GM19025 (cell line): Measurements from ENCODE around the gene ADGRB2.

Experiments used
- ATAC-seq: cut with Tn5 transposase; IDR thresholded peaks from one replicate; pipeline ENCODE4 v1.9.1; 2021; ENCODE audit warnings: mild to moderate bottlenecking, low read depth, moderate library complexity; ENCODE audit not compliant: unreplicated experiment

ADGRB2 gene

DNA sequence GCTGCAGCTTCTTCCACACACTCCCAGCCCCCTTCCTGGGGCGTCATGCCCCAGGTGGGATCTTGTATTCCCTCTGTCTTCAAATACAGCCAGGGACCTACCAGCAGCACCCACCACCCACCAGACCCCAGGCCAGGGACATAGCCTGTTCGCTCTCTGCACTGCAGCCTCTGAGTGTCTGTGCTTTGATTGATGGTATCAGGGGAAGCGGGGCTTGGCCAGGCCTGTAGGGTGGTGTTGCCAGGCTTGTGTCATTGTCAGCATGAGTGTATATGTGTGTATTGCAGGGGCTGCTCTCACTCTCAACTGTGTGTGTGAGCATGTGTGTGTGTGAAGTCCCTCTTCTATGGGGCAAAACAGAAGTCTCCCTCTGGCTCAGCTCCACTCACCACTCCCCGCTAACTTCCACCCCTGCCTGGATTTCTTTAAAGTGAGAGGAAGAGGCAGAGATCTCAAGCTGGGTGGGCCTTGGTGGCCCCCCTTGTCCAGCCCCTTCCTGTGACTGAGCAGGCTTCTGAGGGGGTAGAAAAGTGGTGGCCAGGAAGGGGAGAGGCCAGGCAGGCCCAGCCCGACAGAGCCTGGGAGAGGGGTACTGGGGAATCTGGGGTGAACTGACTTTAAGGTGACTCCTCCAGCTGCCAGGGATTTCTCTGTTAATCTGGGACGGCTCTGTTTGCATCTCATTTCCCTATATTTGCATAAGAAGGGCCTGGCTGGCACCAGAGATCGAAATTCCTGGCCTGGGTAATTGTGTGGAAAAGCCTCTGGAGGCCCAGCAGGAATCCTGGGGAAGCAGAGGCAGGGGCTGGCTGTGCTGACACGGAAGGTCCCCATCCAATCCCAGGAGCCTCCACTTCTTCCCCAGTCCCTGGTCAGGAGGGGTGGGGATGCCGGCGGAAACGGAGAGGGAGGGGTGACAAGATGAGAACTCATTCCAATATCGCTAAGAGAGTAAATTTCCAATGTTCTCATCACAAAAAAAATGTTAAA lies 18.6 kb upstream of the ADGRB2 start:
- ATAC-seq = no peak

DNA sequence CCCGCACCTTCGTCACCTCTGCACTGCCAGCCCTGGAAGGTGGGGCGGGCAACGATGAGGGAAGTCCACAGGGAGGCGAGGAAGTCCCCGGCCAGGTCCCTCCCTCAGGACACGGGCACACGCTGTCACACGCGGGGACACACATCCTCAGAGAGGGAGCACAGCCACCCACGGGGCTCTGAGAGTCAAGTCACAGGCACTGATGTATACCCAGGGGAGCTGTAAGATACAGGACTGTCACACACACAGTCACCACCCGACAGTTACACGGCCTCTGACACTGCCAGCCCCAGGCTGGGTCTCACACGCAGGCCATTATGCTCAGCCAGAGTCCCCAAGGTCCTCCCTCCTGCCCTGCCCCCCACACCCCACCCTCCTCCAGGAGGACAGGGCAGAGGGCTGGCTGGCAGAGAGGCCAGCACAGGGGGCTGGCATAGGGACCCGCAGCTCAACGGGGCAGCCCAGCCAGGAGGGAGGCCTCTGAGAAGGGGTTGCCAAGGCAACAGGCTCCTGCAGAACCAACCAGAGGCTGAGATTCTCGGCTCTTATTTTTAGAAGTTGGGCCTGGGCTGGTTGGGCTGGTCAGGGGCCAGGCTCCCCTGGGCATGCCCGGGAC lies 17.7 kb upstream of the ADGRB2 start:
- no peak for ATAC-seq

DNA sequence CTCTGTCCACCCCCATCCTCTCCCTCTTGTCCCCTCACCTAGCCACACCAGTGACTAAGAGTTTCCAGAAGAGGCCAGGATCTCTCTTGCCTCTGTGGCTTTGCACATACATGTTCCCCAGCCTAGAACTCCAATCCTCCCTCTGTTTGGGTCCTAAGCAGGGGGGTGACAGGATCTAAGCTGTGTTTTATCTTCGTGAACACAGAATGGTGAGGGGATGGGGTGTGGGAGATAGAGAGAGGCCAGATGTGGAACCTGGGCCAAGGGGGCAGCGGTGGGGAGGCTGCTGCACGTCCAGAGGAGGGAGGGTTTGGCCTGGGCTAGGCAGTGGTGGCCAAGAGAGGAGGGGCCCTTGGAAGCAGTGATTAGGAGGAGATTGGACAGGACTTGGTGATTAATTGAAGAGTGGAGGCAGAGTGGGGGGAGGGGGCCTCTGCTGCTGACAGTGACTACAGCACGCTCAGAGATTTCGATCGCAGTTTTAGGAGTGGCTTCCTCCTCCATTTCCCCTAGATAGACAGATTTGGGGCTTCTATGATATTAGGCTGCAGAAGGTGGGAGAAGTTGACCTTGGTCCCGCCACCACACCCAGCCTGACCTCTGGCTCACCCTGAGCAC lies 17.1 kb upstream of the ADGRB2 start:
- no peak for ATAC-seq

DNA sequence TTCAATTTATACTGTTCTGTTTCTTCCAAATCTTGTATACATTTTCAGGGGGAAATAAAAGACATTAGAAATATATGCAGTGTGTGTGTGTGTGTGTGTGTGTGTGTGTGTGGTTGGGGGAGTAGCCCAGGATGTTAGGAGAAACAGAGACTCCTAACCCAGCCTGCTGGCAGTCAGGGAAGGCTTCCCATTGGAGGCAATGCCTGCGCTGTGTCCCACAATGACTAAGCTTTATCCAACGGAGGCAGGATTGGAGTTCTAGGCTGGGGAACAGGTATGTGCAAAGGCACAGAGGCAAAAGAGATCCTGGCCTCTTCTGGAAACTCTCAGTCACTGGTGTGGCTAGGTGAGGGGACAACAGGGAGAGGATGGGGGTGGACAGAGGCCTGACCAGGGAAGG lies 16.5 kb upstream of the ADGRB2 start:
- no peak for ATAC-seq

DNA sequence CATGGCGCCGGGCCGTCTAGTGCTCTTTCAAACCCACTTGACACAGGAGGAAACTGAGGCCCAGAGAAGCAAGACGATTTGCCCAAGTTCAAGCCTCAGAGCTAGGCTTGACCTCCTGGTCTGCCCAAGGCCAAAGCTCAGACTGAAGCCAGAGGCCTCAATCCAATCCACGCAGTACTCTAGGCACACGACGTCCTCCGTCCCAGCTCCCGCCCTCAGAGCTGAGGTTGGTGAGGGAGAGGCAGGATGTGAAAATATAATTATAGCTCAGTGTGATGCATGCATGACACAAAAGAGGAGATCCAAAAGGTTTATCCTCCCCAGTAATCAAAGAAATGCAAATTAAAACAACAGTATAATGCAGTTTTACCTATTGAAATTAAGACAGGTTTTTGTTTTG lies 15.5 kb upstream of the ADGRB2 start:
- no peak for ATAC-seq

DNA sequence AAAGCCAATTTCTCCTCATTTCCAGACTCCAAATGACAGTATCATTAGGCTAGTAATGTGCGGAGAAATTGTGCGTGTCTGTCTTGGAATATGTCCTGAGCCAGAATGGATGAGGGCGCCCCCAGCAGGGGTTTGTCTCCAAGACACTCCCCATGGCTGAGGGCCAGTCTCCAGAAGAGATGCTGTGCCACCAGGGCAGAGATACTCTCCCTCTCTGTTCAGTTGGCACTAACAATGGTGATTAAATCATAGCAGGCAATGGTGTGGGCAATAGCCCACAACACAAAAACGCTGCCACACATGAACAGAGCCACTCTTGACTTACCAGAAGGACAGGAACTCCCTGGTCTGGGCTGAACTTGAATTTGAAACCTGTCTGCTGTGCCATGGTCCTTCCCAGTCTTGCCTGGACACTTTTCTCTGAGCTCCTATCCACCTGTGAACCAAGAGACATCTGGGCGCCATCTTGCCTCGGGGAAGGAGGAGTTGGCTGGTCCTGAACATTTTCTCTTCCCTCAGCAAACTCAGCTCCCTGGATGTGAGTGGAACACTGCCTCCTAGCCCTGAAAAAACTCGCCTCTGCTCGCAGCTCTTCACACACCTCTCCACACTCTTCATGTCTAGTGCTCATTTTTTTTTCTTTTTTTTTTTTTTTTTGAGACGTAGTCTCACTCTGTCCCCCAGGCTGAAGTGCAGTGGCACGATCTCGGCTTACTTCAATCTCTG lies 14.8 kb upstream of the ADGRB2 start:
- no peak for ATAC-seq

DNA sequence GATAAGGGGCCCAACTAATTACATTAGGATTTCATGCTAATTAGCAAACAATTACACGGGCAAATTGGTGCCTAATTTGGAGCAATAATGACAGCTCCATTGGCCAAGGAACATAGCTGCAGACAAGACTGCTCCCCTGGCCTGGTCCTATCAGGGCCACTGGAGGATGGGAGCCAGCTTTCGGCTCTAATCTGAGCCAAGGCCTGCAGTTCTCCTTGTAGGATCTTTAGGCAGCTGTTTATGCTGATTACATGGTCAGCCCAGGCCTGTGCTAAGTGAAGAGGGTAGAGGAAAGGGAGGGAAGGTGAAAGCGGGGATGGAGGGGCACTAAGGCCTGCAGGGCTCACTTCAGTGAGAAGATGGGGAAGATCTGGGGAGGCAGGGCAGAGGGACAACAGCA lies 12.4 kb upstream of the ADGRB2 start:
- no peak for ATAC-seq

DNA sequence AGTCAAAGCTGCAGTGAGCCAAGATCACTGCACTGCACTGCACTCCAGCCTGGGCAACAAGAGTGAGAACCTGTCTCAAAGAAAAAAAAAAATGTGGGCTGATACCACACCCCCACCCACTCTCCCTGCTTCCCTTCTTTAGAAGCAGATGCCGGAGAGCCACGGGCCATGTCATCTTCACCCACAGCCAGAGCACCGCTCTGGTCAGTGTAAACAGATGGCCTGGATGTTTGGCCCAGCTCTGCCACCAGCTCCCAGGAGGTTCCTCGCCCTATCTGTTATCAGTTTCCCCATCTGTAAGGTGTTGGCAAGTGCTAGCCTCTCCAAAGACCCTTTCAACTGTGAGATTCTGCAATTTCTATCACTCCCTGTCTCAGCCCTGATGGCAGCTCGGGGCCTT lies 11.9 kb upstream of the ADGRB2 start:
- no peak for ATAC-seq

DNA sequence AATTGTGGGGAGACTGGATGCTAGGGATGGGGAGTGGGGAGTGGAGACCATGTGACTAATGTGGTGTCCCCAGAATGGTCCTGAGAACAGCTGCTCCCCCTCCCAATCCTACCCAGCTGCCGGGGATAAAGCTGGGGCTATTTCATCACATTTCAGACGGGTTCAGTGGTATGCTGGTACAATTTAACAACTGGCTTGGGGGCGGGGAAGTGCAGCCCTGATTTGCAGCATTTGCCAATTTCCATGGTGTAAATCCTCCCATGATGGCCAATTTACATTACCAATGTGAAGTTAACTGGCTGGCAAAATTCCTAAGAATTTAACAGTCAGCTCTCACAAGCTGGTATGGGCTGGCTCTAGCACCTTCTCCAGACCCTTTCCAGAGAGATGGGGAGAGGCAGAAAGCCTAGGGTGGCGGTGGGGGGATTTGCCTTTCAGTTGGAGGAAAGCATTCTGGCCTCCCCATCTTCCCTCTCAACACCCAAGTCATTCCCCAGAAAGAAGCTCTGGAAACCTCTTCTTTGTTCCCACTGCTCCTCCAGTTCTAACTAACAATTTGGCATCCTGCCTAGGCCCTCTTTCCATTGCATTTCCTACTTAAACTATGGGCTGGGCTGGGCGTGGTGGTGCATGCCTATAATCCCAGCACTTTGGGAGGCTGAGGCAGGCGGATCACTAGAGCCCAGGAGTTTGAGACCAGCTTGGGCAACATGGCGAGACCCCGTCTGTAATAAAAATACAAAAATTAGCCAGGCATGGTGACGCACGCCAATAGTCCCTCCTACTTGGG lies 11.3 kb upstream of the ADGRB2 start:
- ATAC-seq = no peak

DNA sequence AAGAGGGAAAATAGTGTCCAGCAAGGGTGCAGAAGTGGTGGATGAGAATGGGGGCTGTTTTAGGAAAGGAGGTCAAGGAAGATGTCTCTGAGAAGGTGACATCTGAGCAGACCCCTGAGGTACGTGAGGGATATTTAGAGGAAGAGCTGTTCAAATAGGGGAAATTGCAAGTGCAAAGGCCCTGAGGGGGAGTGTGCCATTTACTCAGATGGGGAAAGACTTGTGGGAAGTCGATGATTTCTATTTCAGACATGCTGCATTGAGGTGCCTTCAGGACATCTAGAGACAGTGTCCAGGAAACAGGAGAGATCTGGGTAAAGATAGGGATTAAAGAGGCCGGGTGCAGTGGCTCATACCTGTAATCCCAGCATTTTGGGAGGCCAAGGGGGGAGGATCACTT lies 10.4 kb upstream of the ADGRB2 start:
- no peak for ATAC-seq

DNA sequence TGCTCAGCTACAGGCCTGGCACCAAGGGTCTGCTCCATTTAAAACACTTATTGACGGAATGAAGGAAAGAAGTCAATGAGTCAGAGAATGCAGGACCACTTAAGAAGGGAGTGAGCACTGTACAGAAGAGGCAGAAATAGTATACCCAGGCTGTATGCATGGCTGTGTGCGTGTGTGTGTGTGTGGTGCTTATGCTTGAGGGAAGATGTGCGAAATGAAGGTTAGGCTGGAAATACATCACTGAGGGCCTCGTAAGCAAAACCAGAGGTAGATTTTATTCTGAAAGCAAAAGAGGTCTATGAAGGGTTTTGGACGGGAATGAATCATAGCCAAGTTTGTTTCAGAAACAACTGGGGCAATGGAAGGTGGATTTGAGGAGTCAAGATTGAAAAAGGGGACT lies 9.7 kb upstream of the ADGRB2 start:
- no peak for ATAC-seq

DNA sequence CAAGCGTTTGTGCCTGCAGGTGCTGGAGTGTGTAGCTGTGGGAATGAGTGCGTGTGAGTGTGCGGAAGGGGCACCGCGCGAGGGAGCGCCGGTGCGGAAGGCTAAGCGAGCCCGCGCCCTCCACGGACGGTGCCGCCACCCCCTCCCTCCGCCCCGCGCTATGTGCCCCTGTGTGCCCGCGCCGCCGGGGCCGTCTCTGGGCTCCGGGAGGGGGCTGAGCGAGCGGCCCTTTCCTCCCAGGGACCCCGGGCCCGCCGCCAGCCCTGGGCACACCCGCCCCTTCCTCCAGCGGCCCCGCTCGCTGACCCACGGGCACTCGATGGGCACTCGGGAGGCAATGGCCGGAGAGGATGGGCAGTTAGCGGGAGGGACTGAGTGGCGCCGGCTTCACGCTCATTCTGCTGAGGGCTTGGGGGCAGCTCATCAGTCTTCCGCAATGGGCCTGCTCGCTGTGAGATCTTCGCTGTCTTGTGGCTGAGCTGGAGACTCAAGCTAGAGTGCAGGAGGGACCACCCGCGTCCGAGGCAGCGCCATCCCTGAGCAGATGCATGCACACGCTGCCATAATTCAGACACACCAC lies 8.6 kb upstream of the ADGRB2 start:
- ATAC-seq = no peak

DNA sequence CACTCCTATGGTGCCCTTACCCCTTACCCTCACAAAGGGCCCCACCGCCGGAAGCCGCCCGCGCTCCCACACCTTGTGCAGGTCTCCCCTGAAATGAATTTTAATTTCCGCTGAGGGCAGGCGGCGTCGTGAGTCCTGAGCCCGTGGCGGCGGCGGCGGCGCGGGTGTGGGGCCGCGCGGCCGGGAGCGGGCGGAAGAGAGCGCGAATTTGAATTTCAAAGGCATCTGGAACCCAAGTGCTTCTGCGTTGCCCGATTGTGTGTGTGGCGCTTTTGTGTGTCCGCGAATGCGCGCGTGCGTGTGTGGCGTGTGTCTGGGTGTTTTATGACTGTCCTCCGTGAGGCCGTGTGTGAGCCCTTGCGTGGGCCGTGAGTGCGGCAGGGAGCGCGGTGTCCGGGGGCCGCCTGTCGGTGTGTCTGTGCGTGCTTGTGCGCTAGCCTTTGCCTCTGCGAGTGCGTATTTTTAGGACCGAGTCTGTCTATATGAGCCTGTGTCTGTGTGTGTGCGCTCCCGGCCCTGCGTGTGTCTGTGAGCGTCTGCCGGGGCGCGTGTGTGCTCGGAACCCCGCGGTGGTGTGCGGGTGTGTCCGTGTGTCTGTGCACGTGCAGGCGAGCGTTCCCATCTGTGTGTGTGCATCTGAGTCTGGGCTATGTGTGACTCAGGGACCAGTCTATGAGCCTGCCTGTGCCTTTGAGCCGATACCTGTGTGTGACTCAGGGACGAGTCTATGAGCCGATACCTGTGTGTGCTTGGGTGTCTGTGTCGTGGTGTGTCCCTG lies 7.9 kb upstream of the ADGRB2 start:
- no peak for ATAC-seq

DNA sequence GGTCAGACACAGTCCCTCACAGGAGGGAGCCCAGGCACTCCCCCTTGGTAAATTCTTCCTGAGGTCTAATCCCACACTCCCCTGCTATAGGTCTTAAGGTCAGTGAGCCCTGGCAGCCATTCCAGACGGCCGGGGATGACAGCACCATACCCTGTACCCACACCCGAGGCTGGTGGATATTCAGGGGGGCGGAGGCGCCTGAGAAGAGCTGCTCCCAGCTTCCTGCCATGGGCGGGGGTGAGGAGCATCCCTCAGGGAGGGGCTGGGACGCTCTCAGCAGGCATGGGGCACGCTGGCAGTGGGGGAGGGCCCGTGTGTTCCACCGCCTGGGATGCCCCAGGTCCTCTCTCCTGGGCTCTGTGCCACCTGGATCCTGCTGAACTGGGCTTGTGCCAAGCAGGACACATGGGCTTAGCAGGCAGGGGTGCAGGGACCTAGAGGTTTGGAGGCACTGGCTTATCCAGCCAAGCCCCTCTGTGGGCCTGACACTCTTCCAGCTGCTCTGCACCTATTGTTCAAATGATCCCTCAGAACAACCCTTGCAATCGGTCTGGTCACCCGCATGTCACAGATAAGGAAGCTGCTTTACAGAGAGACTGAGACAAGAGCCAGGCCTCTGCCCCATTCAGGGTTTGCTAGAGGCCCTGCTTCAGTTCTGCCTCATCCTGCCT lies 5.7 kb upstream of the ADGRB2 start:
- no peak for ATAC-seq

DNA sequence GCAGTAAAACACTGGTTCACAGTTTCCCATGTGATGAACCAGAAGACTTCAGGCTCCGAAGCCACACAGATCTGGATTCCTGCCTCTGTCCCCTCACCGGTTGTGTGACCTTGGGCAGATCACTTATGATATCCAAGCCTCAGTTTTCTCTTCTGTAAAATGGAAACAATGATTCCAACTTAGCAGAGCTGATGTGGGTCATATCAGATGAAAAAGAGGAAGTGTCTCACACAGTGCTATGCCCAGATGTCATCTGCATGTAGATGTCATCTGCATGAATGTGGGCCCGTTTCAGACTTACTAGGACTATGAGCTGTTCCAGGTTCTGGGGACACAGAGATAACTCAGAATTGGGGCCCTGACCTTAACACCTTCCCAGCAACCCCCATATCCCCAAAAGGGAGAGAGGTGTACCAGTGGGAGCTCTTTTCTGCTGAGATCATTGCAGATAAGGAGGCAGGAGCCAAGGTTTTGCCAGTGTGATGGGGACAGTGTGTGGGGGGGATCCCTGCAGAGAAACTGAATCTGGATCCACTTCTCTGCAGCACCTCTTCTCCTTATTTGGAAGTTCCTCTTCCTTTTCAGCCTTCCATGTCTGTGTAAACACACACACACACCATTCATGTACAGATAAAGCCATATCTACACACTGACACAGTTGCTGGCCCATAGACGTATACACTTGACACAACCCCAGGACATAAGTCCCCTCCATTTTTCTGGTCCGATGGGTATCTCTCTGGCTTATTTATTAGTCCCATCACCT lies 5.0 kb upstream of the ADGRB2 start:
- ATAC-seq = no peak

DNA sequence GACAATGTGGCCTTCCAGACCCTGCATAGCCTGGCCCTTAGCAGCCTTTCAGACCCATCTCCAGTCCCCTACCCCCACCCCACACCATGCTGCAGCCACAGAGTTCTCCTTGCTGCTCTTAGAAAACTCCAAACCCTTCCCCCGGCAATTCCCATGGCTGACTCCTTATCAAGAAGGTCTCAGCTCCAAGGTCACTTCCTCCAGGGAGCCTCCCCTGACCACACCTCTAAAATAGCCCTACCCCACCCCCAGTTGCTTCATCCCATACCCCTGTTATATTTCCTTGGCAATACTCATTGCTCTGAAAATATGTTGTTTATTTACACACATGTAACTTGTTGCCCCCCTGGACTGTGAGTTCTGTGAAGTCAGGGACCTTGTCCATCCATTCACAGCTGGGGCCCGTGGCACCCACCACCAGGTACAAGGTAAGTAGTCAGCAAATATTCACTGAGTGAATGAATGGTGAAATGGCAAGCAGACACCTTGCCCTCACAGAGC lies 4.3 kb upstream of the ADGRB2 start:
- ATAC-seq = no peak

DNA sequence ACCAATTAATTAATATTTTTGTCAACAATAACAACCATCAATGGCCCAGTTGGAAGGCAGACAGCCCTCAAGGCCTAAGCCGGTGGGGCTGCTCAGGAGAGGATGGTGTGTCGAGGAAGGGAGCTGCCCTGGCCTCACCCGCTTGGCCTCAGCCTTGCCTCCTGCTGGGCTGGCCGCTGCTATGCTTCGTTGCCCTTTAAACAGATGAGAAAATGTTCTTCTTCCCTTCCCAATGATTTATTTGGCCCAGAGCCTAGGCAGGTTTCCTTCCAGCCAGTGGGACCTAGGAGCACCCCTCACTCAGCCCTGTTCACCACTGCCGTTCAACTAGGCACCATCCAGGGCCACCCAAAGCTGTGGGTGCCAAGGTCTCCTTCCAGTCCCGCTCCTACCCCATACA lies 3.1 kb upstream of the ADGRB2 start:
- ATAC-seq = no peak

DNA sequence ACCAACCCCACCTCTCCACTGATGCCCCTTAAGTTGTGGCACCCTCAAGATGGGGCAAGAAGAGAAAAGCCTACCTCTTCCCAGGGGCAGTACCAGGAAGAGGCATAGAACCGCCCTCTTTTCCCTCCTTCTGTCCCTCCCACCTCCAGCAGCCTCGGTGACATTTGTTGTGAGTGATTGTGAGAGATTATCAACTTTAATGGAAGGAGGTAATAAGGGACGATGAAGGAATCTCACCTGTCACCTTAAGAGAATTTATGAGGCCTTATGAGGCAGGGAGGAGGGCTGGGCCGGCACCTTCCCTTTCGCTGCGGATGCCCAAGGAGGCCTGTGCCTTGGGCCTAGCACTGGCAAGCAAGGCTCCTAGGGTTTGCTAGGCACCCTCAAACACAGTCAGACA lies 1.4 kb upstream of the ADGRB2 start:
- ATAC-seq = no peak
